Prostate gland (tissue), 2 donors: Measurements from ENCODE around the gene F8A2. TPM values are rescaled to one million over a fixed set of nuclear protein-coding genes. Genes with fewer than 3 reads are reported as not detected.
"Not testable (repeated sequence)": the region's sequence is repeated elsewhere in the genome, so short reads cannot be mapped to it uniquely, and the experiment has no call there.

Experiments used
- DNase-seq: peaks from one replicate; pipeline ENCODE4 v3.0.0-alpha.2; 2019; ENCODE audit warnings: low spot score
- H3K27ac ChIP-seq, 2 donors: fragments of 200-600 bp; sonication (generic); 2 replicates each; pipeline ENCODE4 v1.5.1; 2017 to 2019
- H3K27me3 ChIP-seq: fragments of 200-600 bp; sonication (generic); replicated peaks from 2 replicates; pipeline ENCODE4 v1.5.1; 2019; ENCODE audit not compliant: insufficient read depth
- H3K36me3 ChIP-seq, 2 donors: fragments of 200-600 bp; sonication (generic); 1 replicate in 1 of 2; 2 replicates in 1 of 2; pipeline versions ENCODE4 v1.5.1 to v1.8.1; 2017 to 2019
- H3K4me1 ChIP-seq: fragments of 200-600 bp; sonication (generic); replicated peaks from 2 replicates; pipeline ENCODE4 v1.5.1; 2019
- H3K4me3 ChIP-seq, 2 donors: fragments of 200-600 bp; sonication (generic); 2 replicates each; pipeline ENCODE4 v1.5.1; 2017 to 2019
- H3K9me3 ChIP-seq: fragments of 200-600 bp; sonication (generic); 2 replicates; pipeline ENCODE4 v1.5.1; 2017
- POLR2A ChIP-seq: fragments of 450-650 bp; IDR thresholded peaks from one replicate; pipeline ENCODE4 v1.6.1; 2016; ENCODE audit warnings: antibody characterized with exemption, mild to moderate bottlenecking
- POLR2AphosphoS5 ChIP-seq: sonication (generic); formaldehyde crosslinking; IDR thresholded peaks from one replicate; pipeline ENCODE4 v1.6.1; 2017; ENCODE audit warnings: antibody characterized with exemption
- WGBS: methylation state at CpG from one replicate; pipeline ENCODE4 v1.1.5; 2018; 5-methylcytosine and 5-hydroxymethylcytosine counted together
- intact Hi-C: fragments of 100-400 bp; cut with DNase I; formaldehyde crosslinking; loops from one replicate; pipeline ENCODE4 v1.14.2; 2022
- total RNA-seq, 2 donors: library from RNA; depleted of rRNA; stranded (reverse); fragments of >200 nt; gene quantifications; one replicate each; pipeline ENCODE4 v1.1.0, GENCODE V29; 2016
- TF ChIP-seq, protein P1 (sequence below), 4 experiments: fragments of 200-600 bp in 2 of 4; fragments of 450-650 bp in 2 of 4; sonication (generic) in 2 of 4; IDR thresholded peaks; 1 replicate in 3 of 4; 2 replicates in 1 of 4; pipeline ENCODE4 v1.5.1; 2016 to 2019; ENCODE audit warnings: antibody characterized with exemption in 4 of 4, mild to moderate bottlenecking in 2 of 4, moderate library complexity in 2 of 4

F8A2 gene
- 10 to 100 TPM; 15.2 to 16.4 TPM for total RNA-seq

- DNase-seq, intact Hi-C loops, H3K27me3 ChIP-seq, H3K27ac ChIP-seq, H3K4me1 ChIP-seq, H3K4me3 ChIP-seq, H3K36me3 ChIP-seq, H3K9me3 ChIP-seq: not testable (repeated sequence)
- no CpG with 5 or more reads among the region's 90 CpGs for WGBS
Observed at GRCh38 chrX:155381843-155382528, at the start of gene F8A2. Gene F8A2 (plus strand): TSS chrX:155382095. CDS start chrX:155382115, 20 bp downstream.

DNA sequence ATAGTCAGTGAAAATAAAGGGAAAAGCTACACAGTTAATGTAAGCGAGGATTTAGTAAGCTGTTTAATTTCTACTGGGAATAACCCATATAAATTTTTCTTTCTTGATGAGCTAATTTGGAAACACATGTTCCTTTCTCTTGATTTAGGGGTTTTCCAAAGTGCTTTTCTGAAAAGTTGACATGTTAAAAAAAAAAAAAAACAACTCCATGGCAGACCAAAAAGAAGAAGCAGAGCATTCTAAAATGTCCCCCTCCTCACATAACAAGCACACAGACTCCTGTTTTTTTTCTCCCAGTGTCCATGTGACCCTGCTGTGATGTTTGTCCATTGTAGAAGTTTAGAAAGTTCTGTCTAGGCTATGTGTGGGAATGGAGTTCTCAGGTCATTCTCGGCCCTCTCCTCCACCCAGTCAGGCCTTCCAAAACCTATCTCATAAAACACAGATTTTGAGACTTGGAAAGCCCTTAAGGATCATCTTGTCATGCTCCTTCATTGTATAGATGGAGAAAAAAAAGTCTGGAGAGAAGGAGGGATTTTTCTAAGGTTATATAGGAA is 48.3 kb upstream of the F8A2 start:
- TF ChIP-seq, protein P1, sequence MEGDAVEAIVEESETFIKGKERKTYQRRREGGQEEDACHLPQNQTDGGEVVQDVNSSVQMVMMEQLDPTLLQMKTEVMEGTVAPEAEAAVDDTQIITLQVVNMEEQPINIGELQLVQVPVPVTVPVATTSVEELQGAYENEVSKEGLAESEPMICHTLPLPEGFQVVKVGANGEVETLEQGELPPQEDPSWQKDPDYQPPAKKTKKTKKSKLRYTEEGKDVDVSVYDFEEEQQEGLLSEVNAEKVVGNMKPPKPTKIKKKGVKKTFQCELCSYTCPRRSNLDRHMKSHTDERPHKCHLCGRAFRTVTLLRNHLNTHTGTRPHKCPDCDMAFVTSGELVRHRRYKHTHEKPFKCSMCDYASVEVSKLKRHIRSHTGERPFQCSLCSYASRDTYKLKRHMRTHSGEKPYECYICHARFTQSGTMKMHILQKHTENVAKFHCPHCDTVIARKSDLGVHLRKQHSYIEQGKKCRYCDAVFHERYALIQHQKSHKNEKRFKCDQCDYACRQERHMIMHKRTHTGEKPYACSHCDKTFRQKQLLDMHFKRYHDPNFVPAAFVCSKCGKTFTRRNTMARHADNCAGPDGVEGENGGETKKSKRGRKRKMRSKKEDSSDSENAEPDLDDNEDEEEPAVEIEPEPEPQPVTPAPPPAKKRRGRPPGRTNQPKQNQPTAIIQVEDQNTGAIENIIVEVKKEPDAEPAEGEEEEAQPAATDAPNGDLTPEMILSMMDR (IDR thresholded peaks at IDR 0.05) = no peak
- no peak for TF ChIP-seq POLR2AphosphoS5
- TF ChIP-seq POLR2A = no peak
- DNase-seq = no peak
- H3K27me3 ChIP-seq = no peaks in the 10 kb centered on the region
- intact Hi-C loops = no loop called here
- WGBS = 41% methylated on average over 2 of the region's 2 CpGs
- no peak overlapping the region for H3K4me3 ChIP-seq
- H3K4me1 ChIP-seq = no peaks in the 10 kb centered on the region
- H3K27ac ChIP-seq = no peak overlapping the region
- no peaks in the 10 kb centered on the region for H3K9me3 ChIP-seq
- H3K36me3 ChIP-seq = no peaks in the 10 kb centered on the region

DNA sequence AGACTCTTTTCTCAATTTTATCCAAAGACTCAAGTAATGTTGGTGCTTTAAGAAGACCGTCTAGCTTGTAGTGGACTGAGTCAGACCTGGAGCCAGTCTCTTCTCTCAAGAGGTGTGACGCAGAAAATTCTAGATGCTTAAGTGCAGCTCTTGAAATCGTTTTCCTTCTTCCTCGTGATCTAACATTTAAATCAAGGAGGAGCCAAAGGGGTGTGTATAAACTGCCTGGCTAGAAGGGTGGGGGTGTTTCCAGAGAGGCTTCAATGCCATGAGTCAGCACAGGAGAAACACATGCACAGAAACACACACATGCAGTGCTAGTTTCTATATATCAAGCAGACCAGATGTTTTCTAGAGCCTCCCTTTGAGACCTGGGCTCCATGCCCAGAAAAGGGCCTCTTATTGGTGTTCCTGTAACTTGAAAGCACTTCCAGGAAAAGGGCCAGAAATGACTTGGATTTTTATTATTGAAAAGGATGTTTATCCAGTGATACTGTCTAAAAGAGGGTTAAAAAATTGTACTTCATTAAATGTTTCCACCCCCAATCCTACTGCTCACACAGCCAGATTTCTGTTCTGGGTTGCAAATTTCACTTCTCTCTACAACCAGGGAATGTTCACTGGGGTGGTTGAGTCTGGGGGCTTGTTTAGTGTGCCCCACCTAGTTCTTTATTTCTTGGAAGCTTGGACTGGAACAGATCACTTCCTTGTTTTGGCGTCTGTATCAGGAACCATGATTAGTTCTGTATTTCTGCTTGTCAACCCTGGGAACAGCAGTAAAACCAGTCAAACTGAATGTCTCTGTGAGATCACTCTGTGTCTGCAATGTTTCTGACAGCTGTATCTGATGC is 47.2 kb upstream of the F8A2 start, which contains the start of gene CLIC2:
CLIC2 (minus strand) TSS at position 129 of the 851 bp plus-strand sequence. CDS start 187 bp downstream, outside the sequence.
- TF ChIP-seq, protein P1 (IDR thresholded peaks at IDR 0.05) = no peak
- TF ChIP-seq POLR2A (no peak), POLR2AphosphoS5 (no peak)
- no peaks in the 10 kb centered on the region for H3K9me3 ChIP-seq
- no peak within 1 kb of the TSS for H3K27ac ChIP-seq
- DNase-seq = no peak
- no peak within 1 kb of the TSS for H3K4me3 ChIP-seq
- H3K27me3 ChIP-seq = no peaks in the 10 kb centered on the region
- no peaks in the 10 kb centered on the region for H3K36me3 ChIP-seq
- no peaks in the 10 kb centered on the region for H3K4me1 ChIP-seq
- WGBS = 35% methylated on average over 5 of the region's 5 CpGs
- intact Hi-C loops = no loop called here

DNA sequence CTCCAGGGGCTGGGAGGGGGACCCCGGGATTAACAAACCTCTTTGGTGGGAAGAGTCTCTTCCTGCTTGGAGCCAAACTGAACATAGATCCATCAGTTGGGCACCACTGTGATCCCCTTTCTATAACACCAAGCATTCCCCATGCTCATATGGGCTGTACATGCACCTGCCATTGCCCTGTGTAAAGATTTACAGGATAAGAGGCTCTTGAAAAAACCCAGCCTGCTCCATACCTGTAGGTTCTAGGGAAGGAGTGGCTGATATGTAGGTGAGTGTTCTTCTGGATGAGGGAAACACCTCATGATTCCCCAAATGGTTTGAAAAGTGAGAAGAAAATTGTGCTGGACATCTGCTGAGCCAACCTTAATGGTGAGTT is 46.6 kb upstream of the F8A2 start:
- H3K36me3 ChIP-seq, H3K4me3 ChIP-seq, H3K27me3 ChIP-seq, DNase-seq, H3K9me3 ChIP-seq, H3K4me1 ChIP-seq, H3K27ac ChIP-seq, intact Hi-C loops: not testable (repeated sequence)
- 40% methylated on average over 1 of the region's 1 CpG for WGBS

DNA sequence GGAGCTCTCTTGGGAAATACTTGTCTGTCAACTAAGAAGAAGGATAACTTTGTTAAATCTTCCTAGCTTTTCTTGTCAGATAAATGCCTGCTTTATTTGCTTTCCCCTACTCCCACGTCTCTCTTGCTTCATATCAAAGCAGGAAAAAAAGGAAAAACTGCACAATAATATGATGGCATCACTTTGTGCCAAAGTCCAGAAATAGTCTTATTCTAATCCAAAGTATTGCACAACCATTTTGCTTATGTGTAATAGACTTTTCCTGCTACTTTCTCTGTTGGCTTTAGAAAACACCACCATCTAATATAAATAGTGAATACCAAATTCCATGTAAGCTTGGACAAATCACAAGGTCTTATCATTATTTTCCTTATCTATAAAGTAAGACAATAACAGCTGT is 36.2 kb upstream of the F8A2 start:
- H3K36me3 ChIP-seq, intact Hi-C loops: not testable (repeated sequence)
- WGBS = no CpG with 5 or more reads among the region's 1 CpG

GRCh38 chrX:155349448-155349847 is 32.4 kb upstream of the F8A2 start:
- H3K4me1 ChIP-seq, H3K27ac ChIP-seq, H3K4me3 ChIP-seq, H3K36me3 ChIP-seq, DNase-seq, H3K9me3 ChIP-seq, H3K27me3 ChIP-seq, intact Hi-C loops: not testable (repeated sequence)
- WGBS = no CpG with 5 or more reads among the region's 4 CpGs

More for the DNA sequence above, 36.2 kb upstream of the F8A2 start:
- H3K9me3 ChIP-seq, H3K4me3 ChIP-seq, H3K4me1 ChIP-seq, H3K27me3 ChIP-seq, DNase-seq, H3K27ac ChIP-seq: not testable (repeated sequence)

DNA sequence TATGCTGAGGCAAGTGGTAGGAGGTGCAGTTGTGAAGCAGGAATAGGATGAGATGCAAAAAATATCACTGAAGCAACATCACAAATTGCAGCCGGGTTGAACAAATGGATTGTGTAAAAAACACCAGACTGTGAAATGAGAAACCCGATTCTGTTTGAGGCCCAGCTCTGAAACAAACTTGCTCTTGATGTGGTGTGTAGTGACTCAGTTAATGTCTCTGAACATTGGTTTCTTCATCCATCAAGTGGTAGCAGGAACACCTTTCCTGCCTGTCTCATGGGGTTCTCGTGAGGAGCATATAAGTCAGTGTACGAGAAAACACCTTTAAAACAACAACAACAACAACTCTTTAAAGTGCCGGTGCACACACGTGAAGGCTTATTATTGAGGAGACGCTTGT is 18.2 kb upstream of the F8A2 start:
- H3K27me3 ChIP-seq, H3K9me3 ChIP-seq, H3K4me1 ChIP-seq, DNase-seq, H3K36me3 ChIP-seq, intact Hi-C loops, H3K4me3 ChIP-seq, H3K27ac ChIP-seq: not testable (repeated sequence)
- no CpG with 5 or more reads among the region's 7 CpGs for WGBS

DNA sequence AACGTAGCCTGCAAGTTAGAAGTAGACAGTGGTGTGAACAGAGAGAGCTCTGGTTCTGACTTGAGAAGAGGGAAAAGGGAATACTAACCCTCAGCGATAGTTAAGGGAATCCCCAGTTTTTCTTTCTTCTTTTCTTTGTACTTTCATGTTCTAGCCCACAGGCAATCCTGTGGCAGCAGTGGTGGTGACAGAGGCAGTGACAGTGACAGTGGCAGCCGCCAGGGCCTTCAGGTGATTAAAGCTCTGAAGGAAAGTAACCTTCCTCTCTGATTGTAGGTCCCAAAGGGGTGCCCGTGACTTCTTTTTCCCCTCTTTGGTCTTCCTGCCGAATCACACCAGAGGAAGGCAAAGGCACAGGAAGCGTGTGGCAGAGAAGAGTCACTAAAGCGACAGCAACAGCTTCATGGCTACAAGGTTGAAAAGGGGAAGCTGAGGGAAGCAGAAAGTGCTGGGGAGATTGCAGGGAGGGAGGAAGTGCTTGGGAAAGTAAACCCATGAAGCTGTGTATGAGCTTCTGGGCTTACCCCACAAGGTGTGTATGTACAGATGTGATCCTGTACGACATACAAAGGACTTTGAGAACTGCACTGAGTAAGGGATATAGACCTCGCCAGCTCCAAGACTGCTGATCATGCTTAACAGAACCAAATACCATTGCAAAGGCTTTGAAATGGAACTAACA is 8.0 kb upstream of the F8A2 start:
- H3K4me3 ChIP-seq, H3K9me3 ChIP-seq, H3K36me3 ChIP-seq, H3K4me1 ChIP-seq, DNase-seq, H3K27me3 ChIP-seq, intact Hi-C loops, H3K27ac ChIP-seq: not testable (repeated sequence)
- WGBS = no CpG with 5 or more reads among the region's 9 CpGs

- H3K9me3 ChIP-seq, H3K27me3 ChIP-seq, intact Hi-C loops: not testable (repeated sequence)
Observed at GRCh38 chrX:155379802-155380201, 2.1 kb upstream of the F8A2 start.

More at GRCh38 chrX:155379802-155380201, 2.1 kb upstream of the F8A2 start:
- WGBS = no CpG with 5 or more reads among the region's 7 CpGs
- H3K27ac ChIP-seq, H3K36me3 ChIP-seq, H3K4me1 ChIP-seq, DNase-seq, H3K4me3 ChIP-seq: not testable (repeated sequence)
